ENCODE results near the gene PTGES3. TPM values are rescaled to one million over a fixed set of nuclear protein-coding genes. Genes with fewer than 3 reads are reported as not detected.

Gene PTGES3
- total and polyA plus RNA-seq, 10 of the 15 experiments (the other 5 are each of a cell fraction or from before 2014, with no cell fraction given): 117 to 520 (median 175) TPM

GRCh38 chr12:56723889-56724700 is 36.0 kb upstream of the PTGES3 start (continued):
- TF ChIP-seq, protein P1, sequence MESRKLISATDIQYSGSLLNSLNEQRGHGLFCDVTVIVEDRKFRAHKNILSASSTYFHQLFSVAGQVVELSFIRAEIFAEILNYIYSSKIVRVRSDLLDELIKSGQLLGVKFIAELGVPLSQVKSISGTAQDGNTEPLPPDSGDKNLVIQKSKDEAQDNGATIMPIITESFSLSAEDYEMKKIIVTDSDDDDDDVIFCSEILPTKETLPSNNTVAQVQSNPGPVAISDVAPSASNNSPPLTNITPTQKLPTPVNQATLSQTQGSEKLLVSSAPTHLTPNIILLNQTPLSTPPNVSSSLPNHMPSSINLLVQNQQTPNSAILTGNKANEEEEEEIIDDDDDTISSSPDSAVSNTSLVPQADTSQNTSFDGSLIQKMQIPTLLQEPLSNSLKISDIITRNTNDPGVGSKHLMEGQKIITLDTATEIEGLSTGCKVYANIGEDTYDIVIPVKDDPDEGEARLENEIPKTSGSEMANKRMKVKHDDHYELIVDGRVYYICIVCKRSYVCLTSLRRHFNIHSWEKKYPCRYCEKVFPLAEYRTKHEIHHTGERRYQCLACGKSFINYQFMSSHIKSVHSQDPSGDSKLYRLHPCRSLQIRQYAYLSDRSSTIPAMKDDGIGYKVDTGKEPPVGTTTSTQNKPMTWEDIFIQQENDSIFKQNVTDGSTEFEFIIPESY (IDR thresholded peaks at IDR 0.05): no peak
- TF ChIP-seq RELA (IDR thresholded peaks at IDR 0.05; ENCODE audit: borderline replicate concordance, partially characterized antibody) (no peak), GABPA (IDR thresholded peaks at IDR 0.05; ENCODE audit: low read depth) (no peak), POLR2AphosphoS5 (IDR thresholded peaks at IDR 0.05; ENCODE audit: low read length) (0 out of 2 replicates have a peak, but pooled peaks have one; percentile 55), TBL1XR1 (IDR thresholded peaks at IDR 0.05; ENCODE audit: low read depth, low read length) (no peak), ATF7 (IDR thresholded peaks at IDR 0.05; ENCODE audit: low read depth) (no peak), WRNIP1 (IDR thresholded peaks at IDR 0.05; ENCODE audit: borderline replicate concordance, low read depth, low read length) (0 out of 2 replicates have a peak, but pooled peaks have one; percentile 60), SUZ12 (IDR thresholded peaks at IDR 0.05; ENCODE audit: unreplicated experiment) (no peak)
- TF ChIP-seq, protein P2, sequence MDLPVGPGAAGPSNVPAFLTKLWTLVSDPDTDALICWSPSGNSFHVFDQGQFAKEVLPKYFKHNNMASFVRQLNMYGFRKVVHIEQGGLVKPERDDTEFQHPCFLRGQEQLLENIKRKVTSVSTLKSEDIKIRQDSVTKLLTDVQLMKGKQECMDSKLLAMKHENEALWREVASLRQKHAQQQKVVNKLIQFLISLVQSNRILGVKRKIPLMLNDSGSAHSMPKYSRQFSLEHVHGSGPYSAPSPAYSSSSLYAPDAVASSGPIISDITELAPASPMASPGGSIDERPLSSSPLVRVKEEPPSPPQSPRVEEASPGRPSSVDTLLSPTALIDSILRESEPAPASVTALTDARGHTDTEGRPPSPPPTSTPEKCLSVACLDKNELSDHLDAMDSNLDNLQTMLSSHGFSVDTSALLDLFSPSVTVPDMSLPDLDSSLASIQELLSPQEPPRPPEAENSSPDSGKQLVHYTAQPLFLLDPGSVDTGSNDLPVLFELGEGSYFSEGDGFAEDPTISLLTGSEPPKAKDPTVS (IDR thresholded peaks at IDR 0.05; ENCODE audit: low read depth, low read length): no peak
